Esophagus mucosa (tissue), 1 donor: ENCODE results near the gene IFNL2. TPM values are rescaled to one million over a fixed set of nuclear protein-coding genes. Genes with fewer than 3 reads are reported as not detected.
"Not testable (repeated sequence)": the region's sequence is repeated elsewhere in the genome, so short reads cannot be mapped to it uniquely, and the experiment has no call there.

Experiments used
- ATAC-seq: fragments of 200-7000 bp; cut with Tn5 transposase; one replicate; pipeline ENCODE4 v1.9.1; 2020
- total RNA-seq: library from RNA; stranded (reverse); gene quantifications from one replicate; pipeline ENCODE4 v1.2.4, GENCODE V29; 2023
- donor health status: DM: yes; HTN: yes; CAD: no.

IFNL2 gene
- not detected for total RNA-seq

- peak; percentile 31 for ATAC-seq
Observed at GRCh38 chr19:39268085-39268484, at the start of gene IFNL2. IFNL2 (plus strand) TSS chr19:39268396; CDS start chr19:39268569, 173 bp downstream.

GRCh38 chr19:39219108-39219507 is 49.1 kb upstream of the IFNL2 start:
- not testable (repeated sequence) for ATAC-seq

- ATAC-seq: no peak
Observed at GRCh38 chr19:39223703-39224279, 44.4 kb upstream of the IFNL2 start.

- ATAC-seq: no peak
Observed at GRCh38 chr19:39224910-39225309, 43.3 kb upstream of the IFNL2 start.

- no peak for ATAC-seq
Observed at GRCh38 chr19:39230096-39230764, 38.0 kb upstream of the IFNL2 start.

- no peak for ATAC-seq
Observed at GRCh38 chr19:39232708-39233107, 35.5 kb upstream of the IFNL2 start.

- ATAC-seq: no peak
Observed at GRCh38 chr19:39236527-39236926, 31.7 kb upstream of the IFNL2 start.

- peak; percentile 61 for ATAC-seq
Observed at GRCh38 chr19:39237200-39238184, 30.7 kb upstream of the IFNL2 start.

GRCh38 chr19:39238209-39238608 is 30.0 kb upstream of the IFNL2 start:
- ATAC-seq: no peak

GRCh38 chr19:39238944-39239343 is 29.3 kb upstream of the IFNL2 start:
- no peak for ATAC-seq

- ATAC-seq: no peak
Observed at GRCh38 chr19:39240421-39240820, 27.8 kb upstream of the IFNL2 start.

GRCh38 chr19:39243741-39244140 is 24.5 kb upstream of the IFNL2 start:
- ATAC-seq: not testable (repeated sequence)

GRCh38 chr19:39244410-39245100 is 23.6 kb upstream of the IFNL2 start, which contains the start of gene IFNL3:
IFNL3 (minus strand) TSS chr19:39245006; CDS start chr19:39244967, 39 bp downstream.
- not testable (repeated sequence) for ATAC-seq

- peak; percentile 24 for ATAC-seq
Observed at GRCh38 chr19:39245166-39245565, 23.0 kb upstream of the IFNL2 start.

GRCh38 chr19:39246951-39247669 is 21.1 kb upstream of the IFNL2 start:
- ATAC-seq: peak; percentile 24

GRCh38 chr19:39247701-39248664 is 20.2 kb upstream of the IFNL2 start:
- peak; percentile 51 for ATAC-seq

GRCh38 chr19:39248806-39249205 is 19.4 kb upstream of the IFNL2 start, which contains the start of gene IFNL4:
IFNL4 (minus strand) TSS chr19:39248856.
- ATAC-seq: no peak

- no peak for ATAC-seq
Observed at GRCh38 chr19:39251081-39251480, 17.1 kb upstream of the IFNL2 start.

GRCh38 chr19:39251846-39252245 is 16.4 kb upstream of the IFNL2 start:
- no peak for ATAC-seq

- no peak for ATAC-seq
Observed at GRCh38 chr19:39252458-39252857, 15.7 kb upstream of the IFNL2 start.
